OCI-LY1 (cell line): ENCODE results near the gene GPD2.

Experiments used
- CTCF ChIP-seq: fragments of 200-600 bp; sonication (generic), shearing (Covaris generic); IDR thresholded peaks from 2 replicates; pipeline ENCODE4 v1.5.1; 2017; ENCODE audit warnings: mild to moderate bottlenecking, antibody characterized with exemption, low read length, moderate library complexity, mixed read lengths
- EZH2 ChIP-seq: fragments of 200-600 bp; sonication (generic), shearing (Covaris generic); IDR thresholded peaks from 2 replicates; pipeline ENCODE4 v1.8.0; 2017; ENCODE audit warnings: borderline replicate concordance, mixed run types, mild to moderate bottlenecking, antibody characterized with exemption, low read length, moderate library complexity, mixed read lengths

DNA sequence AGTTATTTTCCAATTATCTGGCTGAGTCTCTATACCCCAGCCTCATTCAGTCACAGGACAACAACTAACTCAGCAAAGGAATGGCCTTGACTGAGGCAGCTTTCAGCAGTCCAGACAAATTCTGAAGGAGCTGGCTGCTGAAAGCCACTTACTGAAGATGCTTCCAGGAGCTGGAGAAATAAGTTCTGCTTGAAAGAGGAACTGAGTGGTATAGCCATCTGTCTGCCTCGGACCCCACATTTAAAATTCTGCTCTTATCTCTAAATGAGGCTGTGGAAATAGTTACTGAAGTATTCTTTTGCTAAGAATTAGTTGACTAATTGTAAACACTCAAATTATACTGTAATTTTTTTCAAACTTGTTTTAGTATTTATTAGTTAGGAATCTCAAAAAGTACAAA lies 9.1 kb upstream of the GPD2 start:
- TF ChIP-seq CTCF = no peak
- TF ChIP-seq EZH2 = no peak
